Brain microvascular endothelial cell (primary cell): ENCODE data around the gene RBMS1.

ENCODE experiments used
- DNase-seq: peaks from one replicate; pipeline ENCODE4 v3.0.0-alpha.2; 2020
- H3K27ac ChIP-seq: fragments of 250-450 bp; sonication (Bioruptor Pico); 2 replicates; pipeline ENCODE4 v1.5.1; 2020; ENCODE audit warnings: mild to moderate bottlenecking, moderate library complexity
- H3K27me3 ChIP-seq: fragments of 250-450 bp; sonication (Bioruptor Pico); replicated peaks from 2 replicates; pipeline ENCODE4 v1.5.1; 2020; ENCODE audit warnings: mild to moderate bottlenecking
- H3K36me3 ChIP-seq: fragments of 250-450 bp; sonication (Bioruptor Pico); replicated peaks from 2 replicates; pipeline ENCODE4 v1.5.1; 2020; ENCODE audit warnings: mild to moderate bottlenecking
- H3K4me3 ChIP-seq: 2 replicates; pipeline ENCODE4 v1.5.1; 2011; ENCODE audit warnings: low read depth, mild to moderate bottlenecking, control low read depth, low read length, moderate library complexity
- CTCF ChIP-seq: IDR thresholded peaks from 2 replicates; pipeline ENCODE4 v1.5.1; 2011; ENCODE audit warnings: low read depth, mild to moderate bottlenecking, moderate library complexity, low read length, control low read depth, inconsistent platforms; ENCODE audit errors: missing control alignments
- in situ Hi-C: cut with HindIII; loops from 2 replicates; pipeline ENCODE4 v1.10.0; 2017; ENCODE audit warnings: low sequenced_read_pairs, low pct_ligation_motif_present

Gene RBMS1

GRCh38 chr2:160319700-160320099 is 173.9 kb downstream of the RBMS1 start:
- H3K27me3 ChIP-seq: no peaks in the 10 kb centered on the region
- H3K36me3 ChIP-seq: peaks cover 2% of the 10 kb centered on the region
- no peak for TF ChIP-seq CTCF
- no peak overlapping the region for H3K27ac ChIP-seq
- no peak overlapping the region for H3K4me3 ChIP-seq
- DNase-seq: no peak
- in situ Hi-C loops: no loop called here

- in situ Hi-C loops: no loop called here
- no peak overlapping the region for H3K4me3 ChIP-seq
- no peak for TF ChIP-seq CTCF
These were observed 175.4 kb downstream of the RBMS1 start for GRCh38 chr2:160318218-160318617.

GRCh38 chr2:160317181-160318099 is 176.2 kb downstream of the RBMS1 start:
- no peaks in the 10 kb centered on the region for H3K27me3 ChIP-seq
- no peak for TF ChIP-seq CTCF
- no peak overlapping the region for H3K27ac ChIP-seq
- DNase-seq: no peak
- H3K36me3 ChIP-seq: peaks cover 2% of the 10 kb centered on the region
- H3K4me3 ChIP-seq: no peak overlapping the region
- in situ Hi-C loops: no loop called here

More at GRCh38 chr2:160318218-160318617, 175.4 kb downstream of the RBMS1 start:
- no peak overlapping the region for H3K27ac ChIP-seq
- H3K27me3 ChIP-seq: no peaks in the 10 kb centered on the region
- no peak for DNase-seq
- H3K36me3 ChIP-seq: peaks cover 2% of the 10 kb centered on the region

GRCh38 chr2:160315337-160315736 is 178.3 kb downstream of the RBMS1 start:
- peaks cover 2% of the 10 kb centered on the region for H3K36me3 ChIP-seq
- DNase-seq: no peak
- in situ Hi-C loops: no loop called here
- H3K4me3 ChIP-seq: no peak overlapping the region
- H3K27me3 ChIP-seq: no peaks in the 10 kb centered on the region
- TF ChIP-seq CTCF: no peak
- H3K27ac ChIP-seq: no peak overlapping the region

GRCh38 chr2:160310118-160310828 is 183.3 kb downstream of the RBMS1 start:
- no peak for TF ChIP-seq CTCF

More at GRCh38 chr2:160310118-160310828, 183.3 kb downstream of the RBMS1 start:
- H3K27me3 ChIP-seq: no peaks in the 10 kb centered on the region
- DNase-seq: no peak
- in situ Hi-C loops: no loop called here
- no peak overlapping the region for H3K27ac ChIP-seq
- H3K4me3 ChIP-seq: no peak overlapping the region
- no peaks in the 10 kb centered on the region for H3K36me3 ChIP-seq
